ENCODE data around the gene LONP1. TPM values are rescaled to one million over a fixed set of nuclear protein-coding genes. Genes with fewer than 3 reads are reported as not detected.

LONP1 gene
- total and polyA plus RNA-seq, 2 experiments from 2014 or later: 77.5 to 119 TPM

- H3K27ac ChIP-seq: no peak overlapping the region
- H3K9ac ChIP-seq: no peak overlapping the region
- WGBS, 2 experiments (ENCODE audit: low coverage in 1 of 2, low lambda C conversion rate in 2 of 2, missing lambda C conversion rate in 2 of 2): 86 to 89% methylated on average over 22 of the region's 22 CpGs
- in situ Hi-C loops (cut with MboI): no loop called here
- no peaks in the 10 kb centered on the region for H3K9me2 ChIP-seq (ENCODE audit: insufficient read depth)
- peaks cover 43% of the 10 kb centered on the region for H3K36me3 ChIP-seq (ENCODE audit: low read depth)
- no peak for DNase-seq
- TF ChIP-seq EZH2phosphoT487 (IDR thresholded peaks at IDR 0.05; ENCODE audit: insufficient read depth, low read depth) (no peak), EZH2 (IDR thresholded peaks at IDR 0.05; ENCODE audit: insufficient read depth, poor library complexity, severe bottlenecking) (no peak)
- H3K4me2 ChIP-seq (ENCODE audit: unreplicated experiment): no peak overlapping the region
- no peaks in the 10 kb centered on the region for H3K9me3 ChIP-seq (ENCODE audit: low read depth)
- peaks cover 36% of the 10 kb centered on the region for H3F3A ChIP-seq (ENCODE audit: insufficient read depth)
- no peaks in the 10 kb centered on the region for H4K20me1 ChIP-seq (ENCODE audit: insufficient read depth)
- peaks cover 9% of the 10 kb centered on the region; the same call in 1 of the 2 replicates for H3K79me2 ChIP-seq (ENCODE audit: insufficient read depth)
- H3K4me1 ChIP-seq (ENCODE audit: insufficient read depth): peaks cover 7% of the 10 kb centered on the region; the same call in 1 of the 2 replicates
- no peak overlapping the region for H3K4me3 ChIP-seq
- H3K27me3 ChIP-seq (replicated peaks; ENCODE audit: insufficient read depth): no peaks in the 10 kb centered on the region
- H2AFZ ChIP-seq: no peak overlapping the region
These were observed 52.1 kb downstream of the LONP1 start for GRCh38 chr19:5667751-5668271.

GRCh38 chr19:5666921-5667610 lies 52.9 kb downstream of the LONP1 start:
- Histone ChIP-seq H3F3A (ENCODE audit: insufficient read depth) (peaks cover 35% of the 10 kb centered on the region), H3K27ac (no peak overlapping the region), H3K9me3 (ENCODE audit: low read depth) (no peaks in the 10 kb centered on the region), H3K4me3 (no peak overlapping the region), H3K9me2 (ENCODE audit: insufficient read depth) (no peaks in the 10 kb centered on the region), H3K9ac (no peak overlapping the region), H3K4me1 (ENCODE audit: insufficient read depth) (peaks cover 7% of the 10 kb centered on the region; the same call in 1 of the 2 replicates), H2AFZ (no peak overlapping the region), H3K79me2 (ENCODE audit: insufficient read depth) (peaks cover 10% of the 10 kb centered on the region), H4K20me1 (ENCODE audit: insufficient read depth) (no peaks in the 10 kb centered on the region), H3K36me3 (ENCODE audit: low read depth) (peaks cover 46% of the 10 kb centered on the region), H3K4me2 (ENCODE audit: unreplicated experiment) (no peak overlapping the region), H3K27me3 (replicated peaks; ENCODE audit: insufficient read depth) (no peaks in the 10 kb centered on the region)
- TF ChIP-seq EZH2 (IDR thresholded peaks at IDR 0.05; ENCODE audit: insufficient read depth, poor library complexity, severe bottlenecking) (no peak), EZH2phosphoT487 (IDR thresholded peaks at IDR 0.05; ENCODE audit: insufficient read depth, low read depth) (no peak)
- DNase-seq: no peak
- in situ Hi-C loops (cut with MboI): no loop called here
- 85 to 94% methylated on average over 23 to 26 of the region's 26 CpGs for WGBS, 2 experiments (ENCODE audit: low coverage in 1 of 2, low lambda C conversion rate in 2 of 2, missing lambda C conversion rate in 2 of 2)

GRCh38 chr19:5665781-5666513 lies 54.0 kb downstream of the LONP1 start:
- Histone ChIP-seq H2AFZ (no peak overlapping the region), H3K4me1 (ENCODE audit: insufficient read depth) (peaks cover 7% of the 10 kb centered on the region; the same call in 1 of the 2 replicates), H3K9me3 (ENCODE audit: low read depth) (no peaks in the 10 kb centered on the region), H3F3A (ENCODE audit: insufficient read depth) (peaks cover 29% of the 10 kb centered on the region), H3K4me3 (no peak overlapping the region), H3K27me3 (replicated peaks; ENCODE audit: insufficient read depth) (no peaks in the 10 kb centered on the region), H3K27ac (peak overlapping the region; percentile 38), H3K36me3 (ENCODE audit: low read depth) (peaks cover 50% of the 10 kb centered on the region), H3K79me2 (ENCODE audit: insufficient read depth) (peaks cover 12% of the 10 kb centered on the region), H3K9me2 (ENCODE audit: insufficient read depth) (no peaks in the 10 kb centered on the region), H4K20me1 (ENCODE audit: insufficient read depth) (no peaks in the 10 kb centered on the region), H3K9ac (peak overlapping the region; percentile 26), H3K4me2 (ENCODE audit: unreplicated experiment) (no peak overlapping the region)
- in situ Hi-C loops (cut with MboI): no loop called here
- 63 to 64% methylated on average over 10 of the region's 10 CpGs for WGBS, 2 experiments (ENCODE audit: low coverage in 1 of 2, low lambda C conversion rate in 2 of 2, missing lambda C conversion rate in 2 of 2)
- DNase-seq: peak; percentile 84
- no peak for TF ChIP-seq EZH2 (IDR thresholded peaks at IDR 0.05; ENCODE audit: insufficient read depth, poor library complexity, severe bottlenecking)
- no peak for TF ChIP-seq EZH2phosphoT487 (IDR thresholded peaks at IDR 0.05; ENCODE audit: insufficient read depth, low read depth)

- in situ Hi-C loops (cut with MboI): no loop called here
- DNase-seq: no peak
- Histone ChIP-seq H3K4me3 (no peak overlapping the region), H3K9me3 (ENCODE audit: low read depth) (no peaks in the 10 kb centered on the region), H3K27me3 (replicated peaks; ENCODE audit: insufficient read depth) (no peaks in the 10 kb centered on the region), H3K4me2 (ENCODE audit: unreplicated experiment) (no peak overlapping the region), H3K9ac (no peak overlapping the region), H3K9me2 (ENCODE audit: insufficient read depth) (no peaks in the 10 kb centered on the region), H3K36me3 (ENCODE audit: low read depth) (peaks cover 54% of the 10 kb centered on the region), H3K79me2 (ENCODE audit: insufficient read depth) (peaks cover 12% of the 10 kb centered on the region), H3F3A (ENCODE audit: insufficient read depth) (peaks cover 29% of the 10 kb centered on the region), H4K20me1 (ENCODE audit: insufficient read depth) (no peaks in the 10 kb centered on the region), H3K4me1 (ENCODE audit: insufficient read depth) (peaks cover 7% of the 10 kb centered on the region; the same call in 1 of the 2 replicates), H3K27ac (no peak overlapping the region), H2AFZ (no peak overlapping the region)
- 96 to 100% methylated on average over 2 of the region's 2 CpGs for WGBS, 2 experiments (ENCODE audit: low coverage in 1 of 2, low lambda C conversion rate in 2 of 2, missing lambda C conversion rate in 2 of 2)
- TF ChIP-seq EZH2 (IDR thresholded peaks at IDR 0.05; ENCODE audit: insufficient read depth, poor library complexity, severe bottlenecking) (no peak), EZH2phosphoT487 (IDR thresholded peaks at IDR 0.05; ENCODE audit: insufficient read depth, low read depth) (no peak)
These were observed 55.4 kb downstream of the LONP1 start for GRCh38 chr19:5664515-5664914.

Data from GM23248 (cell line).